Breast epithelium (tissue), 4 donors: Measurements from ENCODE around the gene ETV2. TPM values are rescaled to one million over a fixed set of nuclear protein-coding genes. Genes with fewer than 3 reads are reported as not detected.

ENCODE experiments used
- DNase-seq, 2 donors: peaks; one replicate each; pipeline ENCODE4 v3.0.0-alpha.2; 2019; ENCODE audit warnings: low spot score in 2 of 2
- H3K27ac ChIP-seq, 2 donors: fragments of 200-600 bp; sonication (generic) in 1 of 2; one replicate each; pipeline ENCODE4 v1.5.1; 2016 to 2019; ENCODE audit warnings: mild to moderate bottlenecking in 1 of 2
- H3K27me3 ChIP-seq, 2 donors: fragments of 200-600 bp; sonication (generic) in 1 of 2; one replicate each; pipeline versions ENCODE4 v1.5.1 to v1.6.0; 2017 to 2019; ENCODE audit warnings: control low read depth in 1 of 2, mild to moderate bottlenecking in 1 of 2
- H3K36me3 ChIP-seq: fragments of 200-600 bp; one replicate; pipeline ENCODE4 v1.5.1; 2019
- H3K4me1 ChIP-seq, 2 donors: fragments of 200-600 bp; sonication (generic); one replicate each; pipeline ENCODE4 v1.5.1; 2016 to 2019; ENCODE audit warnings: control low read depth in 1 of 2
- H3K4me3 ChIP-seq, 3 donors: fragments of 200-600 bp; sonication (generic); 1 replicate in 2 of 3; 2 replicates in 1 of 3; pipeline ENCODE4 v1.5.1; 2016 to 2019; ENCODE audit warnings: mild to moderate bottlenecking in 3 of 3, moderate library complexity in 2 of 3
- H3K9me3 ChIP-seq, 2 donors: fragments of 200-600 bp; sonication (generic) in 1 of 2; one replicate each; pipeline ENCODE4 v1.5.1; 2016 to 2019; ENCODE audit warnings: control low read depth in 1 of 2
- CTCF ChIP-seq, 3 donors: fragments of 450-650 bp; IDR thresholded peaks; one replicate each; pipeline ENCODE4 v1.5.1; 2016 to 2017; ENCODE audit warnings: antibody characterized with exemption in 3 of 3, mild to moderate bottlenecking in 3 of 3, moderate library complexity in 3 of 3
- POLR2A ChIP-seq: fragments of 450-650 bp; IDR thresholded peaks from one replicate; pipeline ENCODE4 v1.6.1; 2016; ENCODE audit warnings: antibody characterized with exemption, mild to moderate bottlenecking, moderate library complexity
- POLR2AphosphoS5 ChIP-seq, 3 donors: sonication (generic); formaldehyde crosslinking; IDR thresholded peaks; one replicate each; pipeline ENCODE4 v1.6.1; 2017; ENCODE audit warnings: antibody characterized with exemption in 3 of 3
- intact Hi-C: fragments of 100-400 bp; cut with DNase I; formaldehyde crosslinking; loops from one replicate; pipeline ENCODE4 v1.15.1; 2023; ENCODE audit warnings: low total_unique reads
- total RNA-seq, 3 donors: library from RNA; depleted of rRNA; stranded (reverse); fragments of >200 nt; gene quantifications; one replicate each; pipeline ENCODE4 v1.1.0, GENCODE V29; 2016

The ETV2 gene
- total RNA-seq, 3 donors from 2014 or later, result 0.59 TPM; not detected in 2

DNA sequence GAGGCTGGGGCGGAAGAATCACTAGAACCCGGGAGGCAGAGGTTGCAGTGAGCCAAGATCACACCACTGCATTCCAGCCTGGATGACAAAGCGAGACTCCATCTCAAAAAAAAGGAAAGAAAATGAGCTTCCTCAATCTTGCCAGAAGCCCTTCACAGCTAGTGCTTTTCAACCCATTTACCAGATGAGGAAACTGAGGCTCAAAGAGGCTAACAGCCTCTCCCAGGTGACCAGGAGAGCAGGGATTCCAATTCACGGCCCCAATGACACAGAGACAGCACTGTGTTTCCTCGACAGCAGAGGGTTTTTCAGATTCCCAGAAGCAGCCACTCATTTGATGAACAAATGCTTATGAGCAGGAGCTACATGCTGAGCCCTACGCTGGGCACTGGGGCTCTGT is 28.0 kb downstream of the ETV2 start:
- no peak overlapping the region for H3K4me3 ChIP-seq
- no peak overlapping the region for H3K27ac ChIP-seq
- H3K27me3 ChIP-seq, result peaks cover 0 to 28% of the 10 kb centered on the region in 2 donors
- TF ChIP-seq CTCF (IDR thresholded peaks at IDR 0.05) (no peak), POLR2A (no peak), POLR2AphosphoS5 (IDR thresholded peaks at IDR 0.05) (no peak)
- H3K4me1 ChIP-seq, result no peaks in the 10 kb centered on the region
- intact Hi-C loops, result no loop called here
- DNase-seq, result no peak
- no peaks in the 10 kb centered on the region for H3K36me3 ChIP-seq
- no peaks in the 10 kb centered on the region for H3K9me3 ChIP-seq

- no peak overlapping the region for H3K27ac ChIP-seq
- H3K4me3 ChIP-seq, result no peak overlapping the region
- intact Hi-C loops, result no loop called here
- H3K4me1 ChIP-seq, result no peaks in the 10 kb centered on the region
- H3K36me3 ChIP-seq, result no peaks in the 10 kb centered on the region
- DNase-seq, result no peak
- peaks cover 0 to 28% of the 10 kb centered on the region in 2 donors for H3K27me3 ChIP-seq
- no peaks in the 10 kb centered on the region for H3K9me3 ChIP-seq
- no peak for TF ChIP-seq POLR2A
- no peak for TF ChIP-seq POLR2AphosphoS5 (IDR thresholded peaks at IDR 0.05)
- TF ChIP-seq CTCF (IDR thresholded peaks at IDR 0.05), result no peak
Measured at GRCh38 chr19:35669974-35670373, 28.4 kb downstream of the ETV2 start.

DNA sequence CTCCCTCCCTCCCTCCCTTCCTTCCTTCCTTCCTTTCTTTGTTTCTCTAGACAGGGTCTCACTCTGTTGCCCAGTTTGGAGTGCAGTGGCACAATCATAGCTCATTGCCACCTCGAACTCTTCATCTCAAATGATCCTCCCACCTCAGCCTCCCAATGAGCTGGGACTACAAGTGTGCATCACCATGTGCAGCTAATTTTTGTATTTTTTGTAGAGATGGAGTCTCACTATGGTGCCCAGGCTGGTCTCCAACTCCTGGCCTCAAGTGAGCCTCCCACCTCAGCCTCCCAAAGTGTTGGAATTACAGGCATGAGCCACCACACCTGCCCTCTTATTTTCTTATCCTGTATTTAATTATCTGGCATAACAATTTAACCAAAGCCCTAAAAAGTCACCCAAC is 29.1 kb downstream of the ETV2 start:
- H3K27ac ChIP-seq, result no peak overlapping the region
- TF ChIP-seq CTCF (IDR thresholded peaks at IDR 0.05) (no peak), POLR2A (no peak), POLR2AphosphoS5 (IDR thresholded peaks at IDR 0.05) (no peak)
- H3K36me3 ChIP-seq, result no peaks in the 10 kb centered on the region
- peaks cover 0 to 31% of the 10 kb centered on the region in 2 donors for H3K27me3 ChIP-seq
- no peak for DNase-seq
- intact Hi-C loops, result no loop called here
- no peaks in the 10 kb centered on the region for H3K4me1 ChIP-seq
- no peak overlapping the region for H3K4me3 ChIP-seq
- no peaks in the 10 kb centered on the region for H3K9me3 ChIP-seq

- no peak overlapping the region for H3K27ac ChIP-seq
- no peak for DNase-seq
- no peaks in the 10 kb centered on the region for H3K4me1 ChIP-seq
- peaks cover 0 to 33% of the 10 kb centered on the region in 2 donors for H3K27me3 ChIP-seq
- no peak for TF ChIP-seq POLR2A
- TF ChIP-seq CTCF (IDR thresholded peaks at IDR 0.05), result no peak
- no peak for TF ChIP-seq POLR2AphosphoS5 (IDR thresholded peaks at IDR 0.05)
- H3K9me3 ChIP-seq, result no peaks in the 10 kb centered on the region
- no peaks in the 10 kb centered on the region for H3K36me3 ChIP-seq
- intact Hi-C loops, result no loop called here
- no peak overlapping the region for H3K4me3 ChIP-seq
Measured at GRCh38 chr19:35671818-35672217, 30.3 kb downstream of the ETV2 start.

DNA sequence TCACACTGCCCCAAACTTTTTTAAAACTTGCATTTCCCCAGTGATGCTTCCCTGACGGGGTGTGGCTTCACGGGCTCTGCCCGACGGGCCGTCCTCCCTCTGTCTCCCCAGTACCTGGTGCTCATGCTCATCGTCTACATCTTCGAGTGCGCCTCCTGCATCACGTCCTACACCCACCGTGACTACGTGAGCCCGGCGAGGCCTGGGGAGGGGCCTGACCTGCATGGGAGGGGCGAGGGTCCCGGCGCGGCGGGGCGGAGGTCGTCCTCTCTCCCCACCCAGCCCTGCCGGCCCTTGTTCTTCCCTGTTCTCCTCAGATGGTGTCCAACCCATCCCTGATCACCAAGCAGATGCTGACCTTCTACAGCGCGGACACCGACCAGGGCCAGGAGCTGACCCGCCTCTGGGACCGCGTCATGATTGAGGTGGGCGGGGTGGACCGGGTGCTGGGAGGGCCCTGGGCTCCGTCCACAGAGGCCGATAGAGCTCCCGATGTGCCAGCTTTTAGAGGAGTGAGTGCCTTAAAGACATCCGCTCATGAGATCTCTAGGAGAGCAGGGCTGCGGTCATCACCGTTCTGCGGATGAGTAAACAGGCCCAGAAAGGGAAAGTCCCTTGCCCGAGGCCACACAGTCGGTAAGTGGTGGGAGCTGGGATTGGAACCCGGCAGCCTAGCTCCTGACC is 31.7 kb downstream of the ETV2 start:
- DNase-seq, result no peak
- H3K27ac ChIP-seq, result no peak overlapping the region
- no peaks in the 10 kb centered on the region for H3K9me3 ChIP-seq
- intact Hi-C loops, result no loop called here
- H3K36me3 ChIP-seq, result no peaks in the 10 kb centered on the region
- peak overlapping the region; percentile 7 to 61 (median 43) for H3K4me3 ChIP-seq
- TF ChIP-seq POLR2A, result no peak
- no peak for TF ChIP-seq POLR2AphosphoS5 (IDR thresholded peaks at IDR 0.05)
- TF ChIP-seq CTCF (IDR thresholded peaks at IDR 0.05), result no peak
- peaks cover 0 to 33% of the 10 kb centered on the region in 2 donors for H3K27me3 ChIP-seq
- no peaks in the 10 kb centered on the region for H3K4me1 ChIP-seq
